Non-pigmented ciliary epithelial cell (primary cell): Measurements from ENCODE around the gene SLIT3.

Source experiments
- DNase-seq: peaks from one replicate; pipeline ENCODE4 v3.0.0-alpha.2; 2010; ENCODE audit warnings: low read depth

SLIT3 gene

GRCh38 chr5:168889039-168889438 lies 411.9 kb downstream of the SLIT3 start:
- DNase-seq, result no peak

DNA sequence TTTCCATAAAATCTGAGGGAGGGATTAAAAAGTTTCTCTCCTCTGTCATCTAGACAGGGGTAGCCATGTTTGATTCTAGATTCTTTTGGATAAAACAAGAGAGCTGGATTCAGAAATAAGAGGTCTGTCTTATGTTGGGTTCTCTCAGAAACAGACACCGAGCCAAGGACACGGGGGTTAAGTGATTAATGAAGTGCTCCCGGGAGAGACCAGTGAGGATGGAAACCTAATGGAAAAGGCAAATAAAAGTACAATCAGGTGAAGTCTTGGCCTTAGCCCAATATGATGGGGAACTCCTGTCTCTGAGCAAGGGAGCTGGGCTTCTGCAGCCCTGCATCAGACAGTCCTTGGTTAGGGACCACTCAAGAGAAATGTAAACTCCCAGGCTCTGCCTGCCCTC lies 413.0 kb downstream of the SLIT3 start:
- DNase-seq, result no peak

DNA sequence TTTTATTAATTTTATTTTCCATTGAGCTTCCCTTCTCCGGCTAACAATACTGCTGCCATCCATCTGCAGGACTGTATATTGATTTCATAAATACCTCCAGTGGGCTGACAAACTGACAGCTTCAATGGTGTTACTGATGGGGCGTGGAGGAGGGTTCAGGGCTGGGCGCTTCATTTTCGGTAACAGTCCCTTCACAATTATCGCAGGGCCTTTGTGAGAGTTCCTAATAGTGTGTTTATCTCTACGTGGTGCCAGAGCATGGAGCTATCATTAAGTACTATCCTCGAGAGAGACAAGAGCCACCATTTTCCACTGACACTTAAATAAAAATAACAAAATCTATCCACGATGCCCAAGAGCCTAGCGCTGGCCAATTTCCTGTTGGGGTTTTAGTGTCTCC lies 414.8 kb downstream of the SLIT3 start:
- no peak for DNase-seq

DNA sequence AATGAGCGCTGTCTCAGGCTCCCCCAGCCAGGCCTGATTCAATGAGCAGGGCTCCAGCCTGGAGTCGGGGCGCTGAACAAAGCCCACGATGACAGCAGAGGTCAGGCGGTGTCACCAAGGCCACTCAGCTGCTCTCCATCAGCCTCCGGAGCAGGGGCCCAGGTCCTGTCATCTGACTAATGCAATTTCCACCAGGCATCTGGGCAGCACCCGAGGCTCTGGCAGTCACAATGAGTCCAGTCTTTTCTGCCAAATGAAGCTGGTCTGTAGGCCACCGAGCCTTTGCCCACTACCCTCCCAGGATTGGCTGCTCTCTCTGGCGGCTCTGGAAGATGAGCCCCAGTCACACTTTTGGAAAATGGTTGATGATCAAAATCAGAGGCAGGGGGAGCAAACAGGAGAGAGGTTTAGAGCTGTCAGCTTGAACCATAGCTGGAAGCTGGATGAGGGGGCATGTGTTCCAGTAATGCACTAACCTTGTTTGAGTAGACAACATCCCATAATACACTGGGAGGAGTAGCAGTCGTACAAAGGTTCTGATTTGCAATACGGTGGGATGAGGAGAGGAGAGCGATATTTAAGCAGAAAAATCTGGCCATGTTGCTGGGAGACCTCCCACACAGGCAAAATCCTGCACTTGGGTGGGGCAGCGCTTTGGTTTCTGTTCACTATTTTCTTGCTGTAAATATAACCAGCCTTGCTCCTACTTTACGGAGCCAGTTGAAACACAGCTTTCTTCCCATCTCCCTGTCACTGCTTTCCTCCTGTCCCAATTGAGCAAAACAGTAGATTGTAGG lies 415.4 kb downstream of the SLIT3 start:
- DNase-seq, result no peak

DNA sequence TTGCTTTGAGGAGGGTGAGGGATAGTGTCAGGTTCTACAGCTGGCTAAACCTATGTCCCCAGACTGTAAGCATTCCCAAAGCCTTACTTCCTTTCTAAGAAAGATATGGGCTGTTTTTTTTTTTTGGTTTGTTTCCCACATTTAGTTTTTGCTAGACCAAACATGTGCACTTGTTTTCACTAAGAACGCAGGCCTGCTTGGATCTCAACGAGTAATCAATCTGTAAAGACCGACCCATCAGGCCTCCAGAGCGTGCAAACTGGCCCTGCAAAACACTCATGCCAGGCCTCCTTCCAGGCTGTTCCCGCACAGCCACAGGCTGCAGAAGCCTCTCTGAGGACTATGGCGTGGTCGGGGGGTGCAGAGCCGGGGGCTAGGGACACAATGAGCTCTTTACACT lies 416.9 kb downstream of the SLIT3 start:
- no peak for DNase-seq

DNA sequence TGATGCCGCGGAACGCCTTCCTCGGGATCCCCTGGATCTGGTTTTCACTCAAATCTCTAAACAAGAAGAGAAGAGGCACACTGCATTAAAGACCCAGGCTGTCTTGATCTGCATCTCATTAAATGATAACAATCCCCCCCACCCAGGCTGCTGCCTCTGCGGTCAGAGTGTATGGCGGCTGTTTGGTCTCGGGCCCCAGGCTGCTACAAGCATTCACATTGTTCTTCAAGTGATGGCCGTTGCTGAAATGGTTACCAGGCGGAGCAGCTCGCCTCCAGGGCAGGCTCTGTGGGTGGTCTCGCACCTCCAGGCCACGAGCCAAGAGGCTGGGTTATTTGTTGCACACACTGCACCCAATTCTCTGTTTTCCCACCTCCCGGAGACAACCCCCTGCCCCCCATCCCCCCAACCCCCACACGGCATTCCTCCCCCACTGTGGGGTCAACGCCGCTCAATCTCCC lies 417.6 kb downstream of the SLIT3 start:
- no peak for DNase-seq

GRCh38 chr5:168882283-168882682 lies 418.7 kb downstream of the SLIT3 start:
- no peak for DNase-seq

DNA sequence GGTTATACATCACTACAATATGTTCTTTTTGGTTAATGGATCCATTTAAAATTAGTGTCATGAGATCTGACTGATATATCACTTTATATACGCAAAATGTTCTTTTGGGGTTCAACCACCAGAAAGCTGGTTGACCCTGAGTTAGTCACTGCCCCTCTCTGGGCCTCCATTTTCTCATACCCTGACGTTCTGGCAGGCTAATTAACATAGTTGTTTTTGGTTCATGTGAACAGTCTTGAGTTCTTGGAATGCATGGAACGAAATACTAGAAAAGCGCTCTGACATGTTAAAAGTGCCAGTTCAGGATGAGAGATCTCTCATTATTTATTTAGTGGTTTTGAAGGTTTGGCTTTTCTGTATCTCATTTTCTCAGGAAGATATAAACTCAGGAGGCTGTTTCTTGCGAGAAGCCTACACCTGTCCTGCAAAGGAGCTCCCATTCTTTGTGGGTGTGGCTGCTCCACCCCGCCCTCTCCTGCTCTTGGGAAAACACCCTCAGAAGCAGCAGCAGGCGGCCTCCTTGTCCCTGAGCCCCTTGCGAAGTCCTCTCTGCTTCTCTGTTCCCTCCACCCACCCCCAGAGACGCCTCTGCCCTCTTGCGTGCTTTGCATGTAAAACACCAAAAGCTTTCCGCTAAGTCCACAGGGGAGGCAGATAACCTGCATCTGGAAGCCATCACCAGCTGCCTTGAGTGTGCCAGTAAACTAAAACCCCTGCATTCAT lies 419.4 kb downstream of the SLIT3 start:
- no peak for DNase-seq

- no peak for DNase-seq
These were observed 421.0 kb downstream of the SLIT3 start for GRCh38 chr5:168879929-168880328.

DNA sequence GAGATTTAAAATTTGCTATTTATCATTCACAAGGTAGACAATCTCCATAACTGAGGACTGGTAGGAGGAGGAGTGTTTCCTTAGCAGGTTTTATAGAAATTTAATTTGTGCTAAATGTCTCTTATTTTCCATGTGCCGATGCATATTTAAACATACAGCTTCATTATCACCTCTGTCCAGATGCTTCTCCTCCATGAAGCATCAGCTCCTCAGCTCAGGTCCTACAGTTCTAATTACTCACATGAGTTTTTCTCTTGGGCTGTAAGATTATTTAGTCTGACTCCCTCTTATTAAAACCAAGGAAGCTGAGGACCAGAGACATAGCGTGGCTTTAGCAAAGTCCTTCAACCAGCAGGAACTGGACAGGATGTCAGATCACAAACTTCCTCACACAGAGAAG lies 421.6 kb downstream of the SLIT3 start:
- no peak for DNase-seq

GRCh38 chr5:168878135-168878745 lies 422.7 kb downstream of the SLIT3 start:
- no peak for DNase-seq

GRCh38 chr5:168877132-168877892 lies 423.6 kb downstream of the SLIT3 start:
- no peak for DNase-seq

- no peak for DNase-seq
These were observed 424.5 kb downstream of the SLIT3 start for GRCh38 chr5:168876419-168876818.

- DNase-seq, result no peak
These were observed 425.1 kb downstream of the SLIT3 start for GRCh38 chr5:168875832-168876231.

GRCh38 chr5:168874713-168875380 lies 426.1 kb downstream of the SLIT3 start:
- DNase-seq, result no peak

- DNase-seq, result no peak
These were observed 428.7 kb downstream of the SLIT3 start for GRCh38 chr5:168872246-168872645.

DNA sequence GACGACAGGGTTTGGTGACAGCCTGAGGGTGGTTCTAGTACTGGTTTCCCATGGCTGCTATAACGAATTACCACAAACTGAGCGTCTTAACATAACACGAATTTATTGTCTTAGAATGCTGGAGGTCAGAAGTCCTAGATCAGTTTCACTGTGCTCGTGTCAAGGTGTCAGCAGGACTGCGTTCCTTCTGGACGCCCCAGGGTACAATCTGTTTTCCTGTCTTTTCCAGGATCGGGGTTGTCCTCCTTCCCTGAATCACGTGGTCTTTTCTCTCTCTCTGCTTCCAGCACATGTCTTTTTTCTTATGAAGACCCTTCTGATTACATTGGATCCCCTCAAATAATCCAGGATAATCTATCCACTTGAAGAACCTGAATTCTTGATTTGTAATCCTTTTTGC lies 430.0 kb downstream of the SLIT3 start:
- no peak for DNase-seq

DNA sequence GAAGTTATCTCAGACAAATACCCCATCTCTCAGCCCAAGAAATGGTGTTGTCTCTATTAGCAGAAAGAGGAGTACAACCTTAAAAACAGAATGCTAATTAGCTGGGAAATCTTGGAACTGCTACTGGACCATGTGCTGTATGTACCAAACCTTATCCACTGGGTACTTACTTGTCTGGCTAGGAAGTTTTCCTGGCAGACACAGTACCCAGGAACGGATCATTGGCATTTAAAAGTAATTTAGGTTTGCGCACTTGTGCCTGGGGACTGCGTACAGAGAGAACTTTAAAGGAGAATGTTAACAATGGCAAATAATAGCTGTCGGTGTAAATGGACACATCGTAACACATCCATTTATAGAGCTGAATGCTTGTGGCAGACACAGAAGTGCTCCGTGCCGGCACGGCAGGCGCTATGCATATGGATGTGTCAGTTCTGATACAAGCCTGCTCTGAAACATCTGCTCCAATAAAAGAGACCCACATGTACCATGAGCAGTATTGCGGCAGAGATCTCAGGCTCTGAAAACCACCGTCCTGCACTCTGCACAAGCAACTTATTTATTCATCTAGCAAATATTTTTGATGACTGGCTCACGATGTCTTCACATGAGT lies 431.2 kb downstream of the SLIT3 start:
- no peak for DNase-seq

DNA sequence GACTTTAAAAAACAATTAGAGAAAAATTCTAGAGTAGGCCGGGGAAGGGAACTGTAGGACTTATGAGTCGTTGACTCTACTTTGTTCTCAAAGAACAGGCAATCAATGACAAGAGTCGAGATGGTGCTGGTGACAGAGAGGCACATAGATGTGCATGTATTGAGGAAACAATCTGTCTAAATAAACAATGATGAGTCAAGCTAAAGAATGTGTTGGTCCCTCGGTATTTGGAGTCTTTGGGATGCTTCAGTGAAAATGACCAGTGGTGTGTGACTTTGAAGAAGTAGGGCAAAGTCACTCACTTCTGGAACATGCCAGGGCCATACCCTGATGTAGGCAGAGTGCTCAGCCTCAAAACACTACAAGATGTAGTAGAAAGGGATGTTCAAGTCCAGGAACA lies 433.7 kb downstream of the SLIT3 start:
- DNase-seq, result no peak

GRCh38 chr5:168865968-168866367 lies 435.0 kb downstream of the SLIT3 start:
- DNase-seq, result no peak

- no peak for DNase-seq
These were observed 437.9 kb downstream of the SLIT3 start for GRCh38 chr5:168863021-168863420.
